Colonic mucosa (tissue), 4 donors: ENCODE data around the gene SETD3. TPM values are rescaled to one million over a fixed set of nuclear protein-coding genes. Genes with fewer than 3 reads are reported as not detected.

Source experiments
- DNase-seq: peaks from one replicate; pipeline ENCODE4 v3.0.0-alpha.2; 2020
- H3K27ac ChIP-seq: fragments of 200-600 bp; one replicate; pipeline ENCODE4 v1.8.0; 2021
- H3K27me3 ChIP-seq: fragments of 200-600 bp; one replicate; pipeline ENCODE4 v1.8.0; 2021
- H3K36me3 ChIP-seq: fragments of 200-600 bp; one replicate; pipeline ENCODE4 v1.8.0; 2021
- H3K4me1 ChIP-seq: fragments of 200-600 bp; one replicate; pipeline ENCODE4 v1.8.0; 2021; ENCODE audit warnings: mild to moderate bottlenecking
- H3K4me3 ChIP-seq: fragments of 200-600 bp; one replicate; pipeline ENCODE4 v1.8.0; 2021
- H3K9ac ChIP-seq, 2 donors: one replicate each; pipeline ENCODE4 v1.7.0; 2013; ENCODE audit warnings: control low read depth in 2 of 2, low read depth in 2 of 2, low read length in 2 of 2
- H3K9me3 ChIP-seq: fragments of 200-600 bp; one replicate; pipeline ENCODE4 v1.8.0; 2021
- intact Hi-C: fragments of 100-400 bp; cut with DNase I; formaldehyde crosslinking; loops from one replicate; pipeline ENCODE4 v1.14.1; 2022
- total RNA-seq, 2 donors: library from RNA; stranded (reverse); fragmentation: NEBNext Ultra II Directional in 1 of 2; extraction: Animal tissue kit (Norgen Biotek cat#: 25700) in 1 of 2; gene quantifications; one replicate each; pipeline ENCODE4 v1.2.1, GENCODE V29; 2021
- TF ChIP-seq, protein P1 (sequence below): fragments of 200-600 bp; IDR thresholded peaks from one replicate; pipeline ENCODE4 v1.8.0; 2022; ENCODE audit warnings: antibody characterized with exemption, mild to moderate bottlenecking
- donor health status: healthy.
- donor health status: DM: no; HTN: no; CAD: no.
- donor health status: DM: no; HTN: no; CAD: no.

Gene SETD3
- total RNA-seq, 2 donors from 2014 or later = 60.0 to 69.4 TPM

DNA sequence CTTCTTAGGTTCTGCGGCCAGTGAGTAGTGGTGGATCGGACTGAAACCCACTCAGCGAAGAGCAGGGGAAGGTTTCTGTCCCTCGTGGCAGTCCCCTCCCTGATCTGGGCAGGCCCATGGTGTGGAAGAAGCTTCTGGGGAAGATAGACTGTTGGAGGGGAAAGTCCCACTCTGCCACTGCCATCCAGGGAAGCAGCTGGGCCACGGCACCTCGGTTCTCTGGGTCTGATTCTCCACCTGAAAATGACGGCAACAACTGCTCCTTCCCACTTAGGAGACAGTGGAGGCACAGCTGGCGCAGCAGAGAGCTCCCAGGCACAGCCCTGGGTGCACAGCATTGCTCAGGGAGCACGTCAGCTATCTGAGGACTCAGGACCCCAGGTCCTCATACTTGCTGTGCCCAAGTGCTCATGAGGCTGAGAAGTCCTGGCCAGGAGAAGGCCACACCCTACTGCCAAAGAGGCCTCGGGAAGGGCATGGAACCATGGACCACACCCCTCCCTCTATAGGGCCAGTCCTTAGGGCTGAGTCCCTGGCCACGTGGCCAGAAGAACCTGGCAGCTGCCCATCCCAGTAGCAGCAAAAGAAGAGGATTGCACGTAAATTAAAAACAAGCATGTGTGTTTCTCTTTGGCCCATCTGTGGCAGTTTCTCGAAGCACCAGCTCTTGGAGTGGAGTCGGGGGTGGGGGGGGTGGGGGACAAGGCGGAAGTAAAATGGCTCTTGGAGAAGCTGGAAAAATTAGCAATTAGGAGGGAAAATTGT lies 123.3 kb downstream of the SETD3 start:
- intact Hi-C loops = no loop called here
- Histone ChIP-seq H3K36me3 (no peaks in the 10 kb centered on the region), H3K9ac (no peak overlapping the region), H3K4me3 (no peak overlapping the region), H3K9me3 (no peaks in the 10 kb centered on the region), H3K27ac (no peak overlapping the region), H3K4me1 (no peaks in the 10 kb centered on the region), H3K27me3 (no peaks in the 10 kb centered on the region)
- no peak for DNase-seq
- TF ChIP-seq, protein P1, sequence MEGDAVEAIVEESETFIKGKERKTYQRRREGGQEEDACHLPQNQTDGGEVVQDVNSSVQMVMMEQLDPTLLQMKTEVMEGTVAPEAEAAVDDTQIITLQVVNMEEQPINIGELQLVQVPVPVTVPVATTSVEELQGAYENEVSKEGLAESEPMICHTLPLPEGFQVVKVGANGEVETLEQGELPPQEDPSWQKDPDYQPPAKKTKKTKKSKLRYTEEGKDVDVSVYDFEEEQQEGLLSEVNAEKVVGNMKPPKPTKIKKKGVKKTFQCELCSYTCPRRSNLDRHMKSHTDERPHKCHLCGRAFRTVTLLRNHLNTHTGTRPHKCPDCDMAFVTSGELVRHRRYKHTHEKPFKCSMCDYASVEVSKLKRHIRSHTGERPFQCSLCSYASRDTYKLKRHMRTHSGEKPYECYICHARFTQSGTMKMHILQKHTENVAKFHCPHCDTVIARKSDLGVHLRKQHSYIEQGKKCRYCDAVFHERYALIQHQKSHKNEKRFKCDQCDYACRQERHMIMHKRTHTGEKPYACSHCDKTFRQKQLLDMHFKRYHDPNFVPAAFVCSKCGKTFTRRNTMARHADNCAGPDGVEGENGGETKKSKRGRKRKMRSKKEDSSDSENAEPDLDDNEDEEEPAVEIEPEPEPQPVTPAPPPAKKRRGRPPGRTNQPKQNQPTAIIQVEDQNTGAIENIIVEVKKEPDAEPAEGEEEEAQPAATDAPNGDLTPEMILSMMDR = no peak

DNA sequence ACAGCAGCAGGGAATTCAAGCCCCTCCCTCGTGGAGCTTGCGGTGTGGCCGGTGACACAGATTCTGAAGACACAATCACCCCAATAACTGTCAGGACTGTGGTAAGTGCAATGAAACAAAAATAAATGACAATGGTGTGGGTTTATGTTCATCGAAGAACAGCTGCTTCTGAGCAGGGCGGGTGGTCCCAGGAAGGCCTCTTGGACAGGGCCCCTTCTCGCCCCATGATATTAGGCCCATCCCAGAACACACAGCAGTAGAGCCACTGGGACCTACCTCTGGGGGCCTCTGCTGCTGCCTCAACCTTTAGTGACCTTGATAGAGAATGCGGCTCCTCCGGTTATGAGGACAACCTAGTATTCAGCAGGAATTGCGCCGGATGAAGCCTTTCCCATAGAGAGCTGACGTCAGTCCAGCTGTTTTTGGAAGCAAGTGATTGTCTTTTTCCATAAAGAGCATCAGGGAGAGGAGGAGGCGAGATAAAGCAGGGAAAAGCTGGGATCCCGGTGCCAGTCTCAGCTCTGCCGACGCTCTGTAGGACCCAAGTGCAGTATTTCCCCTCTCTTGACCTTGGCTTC lies 124.5 kb downstream of the SETD3 start:
- Histone ChIP-seq H3K27ac (no peak overlapping the region), H3K36me3 (no peaks in the 10 kb centered on the region), H3K9me3 (no peaks in the 10 kb centered on the region), H3K4me3 (no peak overlapping the region), H3K9ac (no peak overlapping the region), H3K27me3 (no peaks in the 10 kb centered on the region), H3K4me1 (no peaks in the 10 kb centered on the region)
- intact Hi-C loops = no loop called here
- no peak for DNase-seq
- TF ChIP-seq, protein P1 = no peak

DNA sequence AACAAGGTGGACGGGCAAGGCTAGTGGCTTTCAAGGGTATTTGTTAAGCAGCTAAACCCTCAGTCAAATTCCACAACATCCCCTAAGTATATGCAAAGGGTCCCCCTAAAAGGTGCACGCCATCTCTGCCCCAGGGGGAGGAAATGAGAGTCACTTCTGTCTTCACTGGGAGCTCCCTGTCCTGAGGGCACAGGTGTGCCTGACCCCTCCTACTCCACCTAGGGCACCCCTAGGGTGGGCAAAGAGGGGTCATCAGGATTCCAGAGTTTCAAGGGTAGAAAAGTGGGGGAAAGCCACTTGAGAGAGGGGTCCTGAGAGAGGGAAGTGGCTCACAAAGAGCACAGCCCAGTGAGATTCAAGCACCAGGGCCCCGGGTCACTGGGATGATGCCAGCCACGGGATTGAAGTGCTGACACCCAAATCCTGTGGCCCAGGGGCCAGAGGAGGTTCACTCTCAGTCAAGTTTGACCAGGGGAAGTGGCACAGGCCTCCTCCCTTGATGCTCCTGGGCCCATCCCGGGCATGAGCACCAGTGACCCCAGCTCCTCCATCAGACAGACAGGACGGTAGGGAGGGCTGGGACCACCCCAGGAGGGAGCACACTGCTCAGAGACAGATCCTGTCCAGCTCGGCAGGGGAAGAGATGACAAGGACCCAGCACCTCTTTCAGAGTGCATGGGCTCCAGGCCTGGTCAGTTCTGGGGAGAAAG lies 126.3 kb downstream of the SETD3 start:
- Histone ChIP-seq H3K9me3 (no peaks in the 10 kb centered on the region), H3K9ac (no peak overlapping the region), H3K4me1 (no peaks in the 10 kb centered on the region), H3K4me3 (no peak overlapping the region), H3K36me3 (no peaks in the 10 kb centered on the region), H3K27ac (no peak overlapping the region), H3K27me3 (no peaks in the 10 kb centered on the region)
- no peak for DNase-seq
- intact Hi-C loops = no loop called here
- TF ChIP-seq, protein P1 = no peak

DNA sequence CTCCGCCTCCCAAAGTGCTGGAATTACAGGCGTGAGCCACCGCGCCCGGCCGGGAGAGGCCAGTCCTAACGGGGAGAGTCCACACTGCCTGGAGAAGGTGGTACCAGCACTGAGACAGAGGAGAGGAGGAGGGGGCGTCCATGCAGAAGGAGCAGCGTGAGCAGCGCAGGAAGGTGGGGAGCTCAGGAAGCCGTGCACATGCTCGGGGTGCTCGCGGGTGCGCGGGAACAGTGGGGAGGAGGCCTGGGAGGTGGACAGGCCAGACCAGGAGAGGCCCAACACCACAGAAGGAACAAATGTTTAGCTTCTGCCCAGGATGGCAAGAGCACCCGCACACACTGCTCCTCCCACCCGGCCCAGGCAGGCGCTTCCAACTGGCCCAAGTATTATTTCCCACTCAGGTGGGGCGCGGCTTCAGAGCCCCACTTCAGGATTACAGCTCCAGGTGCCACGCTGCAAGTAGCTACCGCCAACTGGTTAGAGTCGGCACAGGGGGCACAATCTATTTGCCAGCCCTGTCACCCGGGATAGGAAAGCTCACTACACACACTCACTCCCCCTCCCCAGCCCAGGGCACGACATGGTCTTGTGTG lies 127.9 kb downstream of the SETD3 start:
- Histone ChIP-seq H3K9ac (no peak overlapping the region), H3K27ac (no peak overlapping the region), H3K36me3 (no peaks in the 10 kb centered on the region), H3K4me1 (no peaks in the 10 kb centered on the region), H3K9me3 (no peaks in the 10 kb centered on the region), H3K4me3 (no peak overlapping the region), H3K27me3 (no peaks in the 10 kb centered on the region)
- intact Hi-C loops = no loop called here
- no peak for DNase-seq
- TF ChIP-seq, protein P1 = no peak

DNA sequence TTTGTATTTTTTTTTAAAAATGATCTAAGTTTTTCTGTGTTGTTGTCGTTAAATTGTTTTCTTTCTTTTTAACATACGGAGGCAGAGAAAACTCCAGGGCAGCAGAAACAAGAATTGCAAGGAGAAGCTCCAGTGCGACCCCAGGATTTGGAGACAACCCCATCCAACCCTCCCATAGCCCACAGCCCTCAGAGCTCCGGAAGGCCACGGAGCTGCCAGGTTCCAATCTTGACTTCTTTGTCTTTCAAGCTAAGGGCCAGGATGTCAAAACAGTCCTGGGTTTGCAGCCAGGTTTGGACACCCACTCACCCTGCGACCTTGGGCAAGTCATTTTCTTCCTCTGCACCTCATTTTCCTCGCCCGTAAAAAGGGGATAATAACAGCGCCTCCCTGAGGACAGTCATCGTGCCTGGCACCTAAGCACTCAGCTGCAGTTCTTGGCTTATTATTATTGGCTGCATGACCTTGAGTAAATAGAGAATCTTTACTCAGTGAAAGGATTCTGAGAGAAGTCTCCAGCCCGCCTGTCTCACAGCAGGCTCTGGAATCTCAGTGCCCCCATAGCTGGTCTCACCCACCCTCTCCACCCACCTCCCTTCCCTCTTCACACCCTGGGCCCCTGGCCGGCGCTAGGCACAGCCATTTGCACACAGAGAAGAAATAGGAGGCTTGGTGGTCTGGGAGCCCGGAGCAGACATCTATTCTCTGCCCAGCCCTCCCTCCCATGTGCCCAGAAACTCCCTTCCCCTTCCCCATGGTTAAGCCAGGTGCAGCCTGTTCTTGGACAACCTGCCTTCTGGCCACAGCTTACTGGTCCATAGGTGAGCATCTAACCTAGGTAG lies 129.3 kb downstream of the SETD3 start:
- intact Hi-C loops = no loop called here
- no peak for DNase-seq
- Histone ChIP-seq H3K9me3 (no peaks in the 10 kb centered on the region), H3K4me3 (no peak overlapping the region), H3K9ac (no peak overlapping the region), H3K27me3 (no peaks in the 10 kb centered on the region), H3K4me1 (no peaks in the 10 kb centered on the region), H3K27ac (no peak overlapping the region), H3K36me3 (no peaks in the 10 kb centered on the region)
- TF ChIP-seq, protein P1 = no peak
